Bronchial epithelial cell (primary cell): ENCODE results near the gene PPP1R16B. TPM values are rescaled to one million over a fixed set of nuclear protein-coding genes. Genes with fewer than 3 reads are reported as not detected.

Experiments
- DNase-seq: peaks from one replicate; pipeline ENCODE4 v3.0.0-alpha.2; 2010; ENCODE audit warnings: low read depth
- FAIRE-seq: peaks from 2 replicates; lab custom pipeline; 2011; peaks lifted over from hg19 to GRCh38; lab: Jason Lieb, UNC
- H3K27me3 ChIP-seq: 2 replicates; pipeline ENCODE4 v1.5.1; 2011; ENCODE audit warnings: low read length; ENCODE audit not compliant: control insufficient read depth, insufficient read depth
- H3K36me3 ChIP-seq: 2 replicates; pipeline ENCODE4 v1.5.1; 2011; ENCODE audit warnings: low read length; ENCODE audit not compliant: control insufficient read depth, insufficient read depth
- H3K4me3 ChIP-seq: 2 replicates; pipeline ENCODE4 v1.5.1; 2011; ENCODE audit warnings: mild to moderate bottlenecking, low read depth, low read length, control low read depth
- CTCF ChIP-seq: IDR thresholded peaks from 2 replicates; pipeline ENCODE4 v1.5.1; 2011; ENCODE audit warnings: mild to moderate bottlenecking, moderate library complexity, low read length, control low read depth, inconsistent platforms; ENCODE audit not compliant: insufficient read depth, severe bottlenecking
- total RNA-seq: library from RNA; depleted of rRNA; stranded (reverse); fragments of >200 nt; gene quantifications from 2 replicates; pipeline ENCODE4 v1.2.1, GENCODE V29; 2014

The PPP1R16B gene
- total RNA-seq, 1 donor from 2014 or later: 0.26 TPM

GRCh38 chr20:38871560-38871953 lies 66.1 kb downstream of the PPP1R16B start:
- Histone ChIP-seq H3K4me3 (no peak overlapping the region), H3K36me3 (no peaks in the 10 kb centered on the region), H3K27me3 (peaks cover 3% of the 10 kb centered on the region)
- TF ChIP-seq CTCF: no peak
- FAIRE-seq: no peak
- DNase-seq: no peak

- FAIRE-seq (no peak), DNase-seq (no peak)
- no peak for TF ChIP-seq CTCF
- H3K4me3 ChIP-seq: no peak overlapping the region
- H3K36me3 ChIP-seq: no peaks in the 10 kb centered on the region
- peaks cover 3% of the 10 kb centered on the region for H3K27me3 ChIP-seq
Observed at GRCh38 chr20:38872036-38872435, 66.5 kb downstream of the PPP1R16B start.

- Histone ChIP-seq H3K27me3 (peaks cover 3% of the 10 kb centered on the region), H3K36me3 (no peaks in the 10 kb centered on the region), H3K4me3 (no peak overlapping the region)
- DNase-seq (no peak), FAIRE-seq (no peak)
- no peak for TF ChIP-seq CTCF
Observed at GRCh38 chr20:38872491-38873049, 67.1 kb downstream of the PPP1R16B start.

GRCh38 chr20:38873050-38873581 lies 67.6 kb downstream of the PPP1R16B start:
- no peak for FAIRE-seq
- Histone ChIP-seq H3K36me3 (no peaks in the 10 kb centered on the region), H3K27me3 (peaks cover 3% of the 10 kb centered on the region), H3K4me3 (no peak overlapping the region)
- no peak for DNase-seq
- no peak for TF ChIP-seq CTCF

GRCh38 chr20:38874460-38875174 lies 69.1 kb downstream of the PPP1R16B start:
- H3K27me3 ChIP-seq: peaks cover 3% of the 10 kb centered on the region
- no peak for TF ChIP-seq CTCF

More at GRCh38 chr20:38874460-38875174, 69.1 kb downstream of the PPP1R16B start:
- no peak for DNase-seq
- FAIRE-seq: no peak
- Histone ChIP-seq H3K4me3 (no peak overlapping the region), H3K36me3 (no peaks in the 10 kb centered on the region)
